Transverse colon (tissue), 4 donors: ENCODE results near the gene MSI1. TPM values are rescaled to one million over a fixed set of nuclear protein-coding genes. Genes with fewer than 3 reads are reported as not detected.

Experiments
- DNase-seq: peaks from one replicate; pipeline ENCODE4 v3.0.0-alpha.2; 2019
- H3K27ac ChIP-seq, 4 donors: fragments of 200-600 bp; sonication (generic); 2 replicates each; pipeline ENCODE4 v1.5.1; 2016 to 2018; ENCODE audit warnings: inconsistent platforms in 4 of 4
- H3K27me3 ChIP-seq: fragments of 200-600 bp; sonication (generic); 2 replicates; pipeline ENCODE4 v1.5.1; 2017; ENCODE audit warnings: inconsistent platforms
- H3K36me3 ChIP-seq, 4 donors: fragments of 200-600 bp; sonication (generic); 2 replicates each; pipeline ENCODE4 v1.5.1; 2017 to 2019; ENCODE audit warnings: inconsistent platforms in 4 of 4
- H3K4me1 ChIP-seq, 4 donors: fragments of 200-600 bp; sonication (generic); 2 replicates each; pipeline ENCODE4 v1.5.1; 2017 to 2020; ENCODE audit warnings: inconsistent platforms in 4 of 4
- H3K4me3 ChIP-seq, 4 donors: fragments of 200-600 bp; sonication (generic); 1 replicate in 1 of 4; 2 replicates in 3 of 4; pipeline versions ENCODE4 v1.5.1 to v1.6.1; 2017 to 2019; ENCODE audit warnings: inconsistent platforms in 4 of 4
- H3K9me3 ChIP-seq, 2 donors: fragments of 200-600 bp; sonication (generic); 2 replicates each; pipeline ENCODE4 v1.5.1; 2017 to 2019; ENCODE audit warnings: inconsistent platforms in 2 of 2
- CTCF ChIP-seq, 5 experiments: fragments of 200-600 bp in 3 of 5; fragments of 450-650 bp in 2 of 5; sonication (generic) in 3 of 5; IDR thresholded peaks; 1 replicate in 2 of 5; 2 replicates in 3 of 5; pipeline ENCODE4 v1.5.1; 2016 to 2017; ENCODE audit warnings: antibody characterized with exemption in 5 of 5, inconsistent platforms in 3 of 5, mild to moderate bottlenecking in 2 of 5, moderate library complexity in 1 of 5
- EP300 ChIP-seq: sonication (generic); formaldehyde crosslinking; IDR thresholded peaks from one replicate; pipeline ENCODE4 v1.6.1; 2017; ENCODE audit warnings: antibody characterized with exemption, low read depth
- POLR2A ChIP-seq: fragments of 450-650 bp; IDR thresholded peaks from one replicate; pipeline ENCODE4 v1.6.1; 2016; ENCODE audit warnings: antibody characterized with exemption, mild to moderate bottlenecking, moderate library complexity
- POLR2AphosphoS5 ChIP-seq, 3 donors: sonication (generic); formaldehyde crosslinking; IDR thresholded peaks; one replicate each; pipeline ENCODE4 v1.6.1; 2016; ENCODE audit warnings: antibody characterized with exemption in 3 of 3
- WGBS, 2 donors: methylation state at CpG; one replicate each; pipeline ENCODE4 v1.1.5; 2018; ENCODE audit warnings: low coverage in 1 of 2; 5-methylcytosine and 5-hydroxymethylcytosine counted together
- in situ Hi-C, 4 donors: fragments of 200-750 bp; cut with MboI; loops; one replicate each; pipeline versions ENCODE4 v1.15.0 to v1.15.1; 2017; ENCODE audit warnings: low sequenced_read_pairs in 3 of 4, low pct_ligation_motif_present in 1 of 4, low pct_unique_long_range_greater_than_20kb in 1 of 4
- intact Hi-C: fragments of 100-400 bp; cut with DNase I; formaldehyde crosslinking; loops from one replicate; pipeline ENCODE4 v1.15.1; 2023; ENCODE audit warnings: low total_unique reads
- total RNA-seq, 4 donors: library from RNA; depleted of rRNA; stranded (reverse); fragments of >200 nt; gene quantifications; one replicate each; pipeline ENCODE4 v1.1.0, GENCODE V29; 2016

MSI1 gene
- total RNA-seq, 4 donors from 2014 or later, result 0.82 to 7.5 TPM; not detected in 2

GRCh38 chr12:120350576-120351350, 18.2 kb downstream of the MSI1 start:
- no peak overlapping the region for H3K4me3 ChIP-seq
- intact Hi-C loops, result no loop called here
- 73% methylated on average over 16 of the region's 19 CpGs; no CpG with 5 or more reads in 1 of the 2 donors for WGBS, 2 donors
- no peak overlapping the region for H3K27ac ChIP-seq
- no peaks in the 10 kb centered on the region for H3K27me3 ChIP-seq
- no peaks in the 10 kb centered on the region for H3K9me3 ChIP-seq
- no peak for DNase-seq
- TF ChIP-seq POLR2A, result no peak
- TF ChIP-seq CTCF (IDR thresholded peaks at IDR 0.05), result no peak
- TF ChIP-seq EP300, result no peak
- no peak for TF ChIP-seq POLR2AphosphoS5 (IDR thresholded peaks at IDR 0.05)
- in situ Hi-C loops, result loop anchor here in 2 of 4 donors (5.0 to 10.0 kb wide), 2 partner anchors 77 to 84 kb away; partner anchors contain the start of gene COX6A1 (in 1 of the 2)
- H3K36me3 ChIP-seq, result no peaks in the 10 kb centered on the region
- H3K4me1 ChIP-seq, result peaks cover 0 to 10% (median 0%) of the 10 kb centered on the region in 4 donors

- intact Hi-C loops, result no loop called here
- DNase-seq, result no peak
- Histone ChIP-seq H3K36me3 (no peaks in the 10 kb centered on the region), H3K27me3 (no peaks in the 10 kb centered on the region), H3K4me1 (peaks cover 0 to 10% (median 0%) of the 10 kb centered on the region in 4 donors), H3K9me3 (no peaks in the 10 kb centered on the region), H3K4me3 (no peak overlapping the region), H3K27ac (no peak overlapping the region)
- WGBS, 2 donors, result 89% methylated on average over 9 of the region's 11 CpGs; no CpG with 5 or more reads in 1 of the 2 donors
- in situ Hi-C loops, result no loop called here
- TF ChIP-seq EP300, result no peak
- TF ChIP-seq CTCF (IDR thresholded peaks at IDR 0.05), result no peak
- TF ChIP-seq POLR2AphosphoS5 (IDR thresholded peaks at IDR 0.05), result no peak
- TF ChIP-seq POLR2A, result no peak
Measured at GRCh38 chr12:120347766-120348165, 21.2 kb downstream of the MSI1 start.

GRCh38 chr12:120346681-120347080, 22.3 kb downstream of the MSI1 start:
- H3K27ac ChIP-seq, result no peak overlapping the region
- H3K4me3 ChIP-seq, result no peak overlapping the region
- in situ Hi-C loops (no loop called here), intact Hi-C loops (no loop called here)
- no peaks in the 10 kb centered on the region for H3K27me3 ChIP-seq
- TF ChIP-seq CTCF (IDR thresholded peaks at IDR 0.05) (peak in 1 of 5 experiments; percentile 3), EP300 (no peak), POLR2AphosphoS5 (IDR thresholded peaks at IDR 0.05) (no peak), POLR2A (no peak)
- H3K9me3 ChIP-seq, result no peaks in the 10 kb centered on the region
- WGBS, 2 donors, result 75 to 92% methylated on average over 2 to 7 of the region's 7 CpGs
- H3K36me3 ChIP-seq, result no peaks in the 10 kb centered on the region
- no peak for DNase-seq
- H3K4me1 ChIP-seq, result peaks cover 0 to 10% (median 0%) of the 10 kb centered on the region in 4 donors

GRCh38 chr12:120346031-120346430, 22.9 kb downstream of the MSI1 start:
- no peak for TF ChIP-seq POLR2AphosphoS5 (IDR thresholded peaks at IDR 0.05)
- no peak for TF ChIP-seq EP300
- H3K27ac ChIP-seq, result no peak overlapping the region
- H3K9me3 ChIP-seq, result no peaks in the 10 kb centered on the region
- no peaks in the 10 kb centered on the region for H3K36me3 ChIP-seq
- H3K27me3 ChIP-seq, result no peaks in the 10 kb centered on the region
- H3K4me3 ChIP-seq, result no peak overlapping the region
- H3K4me1 ChIP-seq, result peaks cover 0 to 7% (median 0%) of the 10 kb centered on the region in 4 donors
- intact Hi-C loops, result no loop called here
- 93% methylated on average over 11 of the region's 15 CpGs; no CpG with 5 or more reads in 1 of the 2 donors for WGBS, 2 donors
- in situ Hi-C loops, result no loop called here
- DNase-seq, result no peak
